Endothelial cell of umbilical vein (primary cell): ENCODE results near the gene INSL6. TPM values are rescaled to one million over a fixed set of nuclear protein-coding genes. Genes with fewer than 3 reads are reported as not detected.

Experiments
- BruUV-seq: library from RNA; stranded (reverse); fragments of 400-500 nt; replicated peaks from 2 replicates; lab custom pipeline; 2021; lab: Mats Ljungman, UMichigan
- CTCF ChIA-PET: fragments of 300-600, 350-600 bp; sonication (Branson Sonifier 250); formaldehyde crosslinking; loops from one replicate; lab custom pipeline; 2021; ENCODE audit warnings: antibody characterized with exemption, inconsistent platforms; lab: Charles Lee
- POLR2A ChIA-PET: fragments of 300-600, 350-600 bp; sonication (Branson Sonifier 250); formaldehyde crosslinking; loops from one replicate; lab custom pipeline; 2021; ENCODE audit warnings: antibody characterized with exemption, inconsistent platforms; lab: Charles Lee
- DNase-seq: peaks from one replicate; pipeline ENCODE4 v3.0.0-alpha.2; 2011; ENCODE audit warnings: low read depth, low spot score
- FAIRE-seq: peaks from 2 replicates; lab custom pipeline; 2011; peaks lifted over from hg19 to GRCh38; lab: Jason Lieb, UNC
- H2AFZ ChIP-seq: 2 replicates; pipeline ENCODE4 v1.6.0; 2012; ENCODE audit warnings: low read depth, low read length, control low read depth, inconsistent platforms
- H3K27ac ChIP-seq: 2 replicates; pipeline ENCODE4 v1.5.1; 2011; ENCODE audit warnings: low read depth, mild to moderate bottlenecking, control low read depth, low read length, moderate library complexity; ENCODE audit not compliant: insufficient read depth
- H3K27me3 ChIP-seq, 2 experiments: 2 replicates each; pipeline versions ENCODE4 v1.6.0 to v1.6.1; 2011; ENCODE audit warnings: low read length in 2 of 2, mixed read lengths in 1 of 2; ENCODE audit not compliant: control insufficient read depth in 2 of 2, insufficient read depth in 2 of 2
- H3K36me3 ChIP-seq, 2 experiments: 2 replicates in 1 of 2; 3 replicates in 1 of 2; pipeline ENCODE4 v1.5.1; 2011; ENCODE audit warnings: low read length in 2 of 2, mild to moderate bottlenecking in 1 of 2, moderate library complexity in 1 of 2; ENCODE audit not compliant: control insufficient read depth in 2 of 2, insufficient read depth in 2 of 2; ENCODE audit errors: extremely low read depth in 1 of 2
- H3K4me1 ChIP-seq: 3 replicates; pipeline ENCODE4 v1.5.1; 2011; ENCODE audit warnings: mild to moderate bottlenecking, low read length; ENCODE audit not compliant: control insufficient read depth, insufficient read depth; ENCODE audit errors: extremely low read depth
- H3K4me2 ChIP-seq: 2 replicates; pipeline ENCODE4 v1.6.1; 2011; ENCODE audit warnings: low read length, control low read depth, mixed read lengths; ENCODE audit not compliant: insufficient read depth
- H3K4me3 ChIP-seq, 3 experiments: fragments of 200-600 bp in 1 of 3; sonication (generic), shearing (Covaris generic) in 1 of 3; replicated peaks in 1 of 3; 2 replicates each; pipeline ENCODE4 v1.5.1; 2011 to 2016; ENCODE audit warnings: control low read depth in 3 of 3, low read length in 3 of 3, mild to moderate bottlenecking in 2 of 3, inconsistent platforms in 1 of 3, low read depth in 1 of 3, moderate library complexity in 1 of 3; ENCODE audit not compliant: insufficient read depth in 1 of 3
- H3K79me2 ChIP-seq: 2 replicates; pipeline ENCODE4 v1.6.0; 2012; ENCODE audit warnings: low read length, inconsistent platforms; ENCODE audit not compliant: control insufficient read depth, insufficient read depth
- H3K9ac ChIP-seq: replicated peaks from 2 replicates; pipeline ENCODE3; 2011; ENCODE audit warnings: low read length, control low read depth; ENCODE audit not compliant: insufficient read depth; ENCODE audit errors: extremely low read depth
- H3K9me1 ChIP-seq: replicated peaks from 3 replicates; pipeline ENCODE4 v1.6.0; 2011; ENCODE audit warnings: mild to moderate bottlenecking, low read length; ENCODE audit not compliant: control insufficient read depth, insufficient read depth; ENCODE audit errors: extremely low read depth
- H3K9me3 ChIP-seq: replicated peaks from 2 replicates; pipeline ENCODE4 v1.5.1; 2012; ENCODE audit warnings: low read length, inconsistent platforms; ENCODE audit not compliant: control insufficient read depth, insufficient read depth
- H4K20me1 ChIP-seq: replicated peaks from 2 replicates; pipeline ENCODE3; 2011; ENCODE audit warnings: mild to moderate bottlenecking, low read length; ENCODE audit not compliant: control insufficient read depth, insufficient read depth; ENCODE audit errors: extremely low read depth
- EZH2 ChIP-seq: IDR thresholded peaks from 2 replicates; pipeline ENCODE4 v1.6.1; 2012; ENCODE audit warnings: borderline replicate concordance, low read depth, mild to moderate bottlenecking, moderate library complexity, low read length, inconsistent platforms; ENCODE audit not compliant: severe bottlenecking
- FOS ChIP-seq: IDR thresholded peaks from 2 replicates; pipeline ENCODE4 v1.6.1; 2011; ENCODE audit warnings: mild to moderate bottlenecking, low read length, moderate library complexity, borderline replicate concordance; ENCODE audit not compliant: insufficient read depth
- GATA2 ChIP-seq: IDR thresholded peaks from 2 replicates; pipeline ENCODE4 v1.7.0; 2011; ENCODE audit warnings: low read depth, mild to moderate bottlenecking, moderate library complexity, mixed read lengths, low read length; ENCODE audit not compliant: insufficient read length, insufficient read depth
- JUN ChIP-seq: IDR thresholded peaks from 2 replicates; pipeline ENCODE4 v1.6.1; 2011; ENCODE audit warnings: borderline replicate concordance, low read depth; ENCODE audit not compliant: insufficient read length, insufficient read depth
- MYC ChIP-seq: IDR thresholded peaks from one replicate; pipeline ENCODE4 v1.6.1; 2011; ENCODE audit warnings: mild to moderate bottlenecking, low read depth, low read length
- POLR2A ChIP-seq: IDR thresholded peaks from 2 replicates; pipeline ENCODE4 v1.6.1; 2012; ENCODE audit warnings: low read depth, mild to moderate bottlenecking, control low read depth, low read length
- dilution Hi-C: fragments of 300-500 bp; cut with MboI; formaldehyde crosslinking; loops from one replicate; pipeline ENCODE4 v1.15.0; 2019; ENCODE audit warnings: low sequenced_read_pairs; ENCODE audit not compliant: extremely low pct_ligation_motif_present
- intact Hi-C: fragments of 100-400 bp; cut with micrococcal nuclease; formaldehyde crosslinking; loops from one replicate; pipeline ENCODE4 v1.10.0; 2022
- polyA plus RNA-seq, 4 experiments: library from polyadenylated mRNA; depleted of rRNA in 3 of 4; stranded (reverse) in 3 of 4; unstranded in 1 of 4; fragments of >200 nt; gene quantifications; 2 replicates each; pipeline versions ENCODE4 v1.2.1 to v1.2.3, GENCODE V29; 2011 to 2012; ENCODE audit warnings: missing spikeins in 1 of 4
- total RNA-seq: library from RNA; stranded (reverse); gene quantifications from 2 replicates; pipeline ENCODE4 v1.2.3, GENCODE V29; 2021
- TF ChIP-seq, protein P1 (sequence below), 2 donors: IDR thresholded peaks; 1 replicate in 1 of 2; 2 replicates in 1 of 2; pipeline ENCODE4 v1.5.1; 2011; ENCODE audit warnings: low read length in 2 of 2, mild to moderate bottlenecking in 2 of 2, moderate library complexity in 2 of 2, control low read depth in 1 of 2, inconsistent platforms in 1 of 2, low read depth in 1 of 2; ENCODE audit not compliant: insufficient read depth in 1 of 2; ENCODE audit errors: extremely low read depth in 1 of 2
- TF ChIP-seq, protein P2 (sequence below): IDR thresholded peaks from 2 replicates; pipeline ENCODE4 v1.6.1; 2011; ENCODE audit not compliant: insufficient read depth, insufficient read length

INSL6 gene
- total and polyA plus RNA-seq, 2 donors (not counting 3 experiments of a cell fraction or from before 2014, with no cell fraction given) = not detected

DNA sequence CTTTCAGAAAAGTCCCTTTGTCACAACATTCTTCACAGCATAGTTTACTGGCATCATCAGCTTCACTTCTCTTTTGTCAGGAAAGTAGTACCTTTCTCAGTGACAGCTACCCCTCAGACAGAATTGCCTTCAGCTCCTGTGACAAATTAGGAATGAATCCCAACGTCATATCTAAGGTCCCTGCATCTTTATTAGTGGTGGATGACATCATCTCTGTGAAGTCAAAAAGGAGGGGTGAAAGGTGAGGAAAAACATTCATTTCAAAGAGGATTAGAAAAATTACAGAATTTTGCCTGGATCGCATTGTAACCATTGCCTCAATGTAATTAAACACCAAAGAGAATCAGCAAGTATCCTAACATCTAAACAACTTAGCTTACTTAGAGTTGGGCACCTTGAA lies 7.9 kb upstream of the INSL6 start:
- intact Hi-C loops = no loop called here
- dilution Hi-C loops = loop anchor here (25.0 kb wide), 1 partner anchor 244 kb away; the partner anchor contains the start of gene PLGRKT
- Histone ChIP-seq H4K20me1 (no peaks in the 10 kb centered on the region), H3K4me3 (no peak overlapping the region), H3K36me3 (no peaks in the 10 kb centered on the region), H3K9me3 (no peaks in the 10 kb centered on the region), H3K9me1 (no peaks in the 10 kb centered on the region), H2AFZ (no peak overlapping the region), H3K79me2 (no peaks in the 10 kb centered on the region), H3K9ac (no peak overlapping the region), H3K27ac (no peak overlapping the region), H3K4me2 (no peak overlapping the region), H3K27me3 (peaks cover 3 to 5% of the 10 kb centered on the region in 2 experiments), H3K4me1 (no peaks in the 10 kb centered on the region)
- POLR2A ChIA-PET = no interaction called here
- DNase-seq = no peak
- no peak for FAIRE-seq
- BruUV-seq = no TSS peak
- CTCF ChIA-PET = interaction anchor here (1.2 kb wide), 1 partner anchor 76 kb away, joined by 3 read pairs; no protein-coding TSS in a partner anchor
- TF ChIP-seq, protein P1, sequence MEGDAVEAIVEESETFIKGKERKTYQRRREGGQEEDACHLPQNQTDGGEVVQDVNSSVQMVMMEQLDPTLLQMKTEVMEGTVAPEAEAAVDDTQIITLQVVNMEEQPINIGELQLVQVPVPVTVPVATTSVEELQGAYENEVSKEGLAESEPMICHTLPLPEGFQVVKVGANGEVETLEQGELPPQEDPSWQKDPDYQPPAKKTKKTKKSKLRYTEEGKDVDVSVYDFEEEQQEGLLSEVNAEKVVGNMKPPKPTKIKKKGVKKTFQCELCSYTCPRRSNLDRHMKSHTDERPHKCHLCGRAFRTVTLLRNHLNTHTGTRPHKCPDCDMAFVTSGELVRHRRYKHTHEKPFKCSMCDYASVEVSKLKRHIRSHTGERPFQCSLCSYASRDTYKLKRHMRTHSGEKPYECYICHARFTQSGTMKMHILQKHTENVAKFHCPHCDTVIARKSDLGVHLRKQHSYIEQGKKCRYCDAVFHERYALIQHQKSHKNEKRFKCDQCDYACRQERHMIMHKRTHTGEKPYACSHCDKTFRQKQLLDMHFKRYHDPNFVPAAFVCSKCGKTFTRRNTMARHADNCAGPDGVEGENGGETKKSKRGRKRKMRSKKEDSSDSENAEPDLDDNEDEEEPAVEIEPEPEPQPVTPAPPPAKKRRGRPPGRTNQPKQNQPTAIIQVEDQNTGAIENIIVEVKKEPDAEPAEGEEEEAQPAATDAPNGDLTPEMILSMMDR (IDR thresholded peaks at IDR 0.05; ENCODE audit: extremely low read depth in 1 of 2, insufficient read depth in 1 of 2, low read depth in 1 of 2, low read length in 2 of 2) = no peak
- TF ChIP-seq JUN (no peak), GATA2 (no peak), EZH2 (no peak), MYC (no peak), FOS (no peak), POLR2A (no peak)
- TF ChIP-seq, protein P2, sequence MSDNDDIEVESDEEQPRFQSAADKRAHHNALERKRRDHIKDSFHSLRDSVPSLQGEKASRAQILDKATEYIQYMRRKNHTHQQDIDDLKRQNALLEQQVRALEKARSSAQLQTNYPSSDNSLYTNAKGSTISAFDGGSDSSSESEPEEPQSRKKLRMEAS = no peak
